Natural killer cell treated with Interleukin-12 subunit alpha and Interleukin-12 subunit beta and Interleukin-15 and Interleukin-18, amount 100 ng/mL, for 72 hours (primary cell): Measurements from ENCODE around the gene COL11A1. TPM values are rescaled to one million over a fixed set of nuclear protein-coding genes. Genes with fewer than 3 reads are reported as not detected.
"Not testable (repeated sequence)": the region's sequence is repeated elsewhere in the genome, so short reads cannot be mapped to it uniquely, and the experiment has no call there.

Experiments used
- ATAC-seq, 2 donors: fragments of 150-1000 bp; cut with Tn5 transposase in 1 of 2; sonication (Bioruptor Pico), chemical (Tn5 transposase) in 1 of 2; 2 replicates each; pipeline ENCODE4 v1.10.0; 2021
- DNase-seq: peaks from one replicate; pipeline ENCODE4 v3.0.0; 2022; ENCODE audit warnings: low spot score
- H3K27ac Mint-ChIP-seq, 2 donors: 1 replicate in 1 of 2; 2 replicates in 1 of 2; pipeline ENCODE4 v1.8.0; 2022; ENCODE audit warnings: mixed read lengths in 2 of 2, mild to moderate bottlenecking in 1 of 2, moderate library complexity in 1 of 2
- H3K27me3 Mint-ChIP-seq, 2 donors: 1 replicate in 1 of 2; 2 replicates in 1 of 2; pipeline ENCODE4 v1.8.0; 2022; ENCODE audit warnings: mixed read lengths in 2 of 2
- H3K36me3 Mint-ChIP-seq: one replicate; pipeline ENCODE4 v1.8.0; 2022; ENCODE audit warnings: mixed read lengths
- H3K4me1 Mint-ChIP-seq, 2 donors: 1 replicate in 1 of 2; 2 replicates in 1 of 2; pipeline ENCODE4 v1.8.0; 2022; ENCODE audit warnings: low read depth in 2 of 2, mixed read lengths in 2 of 2, mild to moderate bottlenecking in 1 of 2
- H3K4me3 Mint-ChIP-seq: one replicate; pipeline ENCODE4 v1.8.0; 2022; ENCODE audit warnings: mixed read lengths
- H3K9me3 Mint-ChIP-seq: 2 replicates; pipeline ENCODE4 v1.8.0; 2022; ENCODE audit warnings: mixed read lengths
- total RNA-seq, 2 donors: library from RNA; stranded (reverse); gene quantifications; one replicate each; pipeline ENCODE4 v1.2.3, GENCODE V29; 2022

COL11A1 gene
- total RNA-seq, 2 donors from 2014 or later: not detected

- not testable (repeated sequence) for H3K9me3 Mint-ChIP-seq, H3K27me3 Mint-ChIP-seq, ATAC-seq, H3K36me3 Mint-ChIP-seq, H3K4me1 Mint-ChIP-seq, H3K27ac Mint-ChIP-seq, H3K4me3 Mint-ChIP-seq, DNase-seq
Measured at GRCh38 chr1:103028110-103028509, 80.2 kb downstream of the COL11A1 start.

- no peak for DNase-seq
- no peak for ATAC-seq
Measured at GRCh38 chr1:103025858-103026409, 82.4 kb downstream of the COL11A1 start.

GRCh38 chr1:103024051-103024450 is 84.3 kb downstream of the COL11A1 start:
- DNase-seq: no peak
- no peak for ATAC-seq

More at GRCh38 chr1:103025858-103026409, 82.4 kb downstream of the COL11A1 start:
- H3K36me3 Mint-ChIP-seq: no peaks in the 10 kb centered on the region
- no peak overlapping the region for H3K27ac Mint-ChIP-seq
- no peaks in the 10 kb centered on the region for H3K9me3 Mint-ChIP-seq
- H3K27me3 Mint-ChIP-seq: no peaks in the 10 kb centered on the region
- no peak overlapping the region for H3K4me3 Mint-ChIP-seq
- H3K4me1 Mint-ChIP-seq: no peaks in the 10 kb centered on the region

GRCh38 chr1:103002005-103002404 is 106.3 kb downstream of the COL11A1 start:
- H3K36me3 Mint-ChIP-seq: peaks cover 3% of the 10 kb centered on the region
- no peak for ATAC-seq
- no peak for DNase-seq
- no peaks in the 10 kb centered on the region for H3K4me1 Mint-ChIP-seq
- no peaks in the 10 kb centered on the region for H3K27me3 Mint-ChIP-seq
- no peak overlapping the region for H3K27ac Mint-ChIP-seq
- no peak overlapping the region for H3K4me3 Mint-ChIP-seq
- peaks cover 3% of the 10 kb centered on the region for H3K9me3 Mint-ChIP-seq

More at GRCh38 chr1:103024051-103024450, 84.3 kb downstream of the COL11A1 start:
- H3K4me1 Mint-ChIP-seq: no peaks in the 10 kb centered on the region
- no peaks in the 10 kb centered on the region for H3K9me3 Mint-ChIP-seq
- no peak overlapping the region for H3K4me3 Mint-ChIP-seq
- H3K27ac Mint-ChIP-seq: no peak overlapping the region
- H3K27me3 Mint-ChIP-seq: no peaks in the 10 kb centered on the region
- H3K36me3 Mint-ChIP-seq: no peaks in the 10 kb centered on the region

GRCh38 chr1:102978874-102979273 is 129.4 kb downstream of the COL11A1 start:
- no peak for DNase-seq
- H3K36me3 Mint-ChIP-seq: no peaks in the 10 kb centered on the region
- H3K4me1 Mint-ChIP-seq: no peaks in the 10 kb centered on the region
- H3K9me3 Mint-ChIP-seq: no peaks in the 10 kb centered on the region
- H3K4me3 Mint-ChIP-seq: no peak overlapping the region
- H3K27me3 Mint-ChIP-seq: no peaks in the 10 kb centered on the region
- H3K27ac Mint-ChIP-seq: no peak overlapping the region
- no peak for ATAC-seq

- no peak for ATAC-seq
- no peaks in the 10 kb centered on the region for H3K36me3 Mint-ChIP-seq
- no peaks in the 10 kb centered on the region for H3K9me3 Mint-ChIP-seq
- no peak for DNase-seq
- H3K4me3 Mint-ChIP-seq: no peak overlapping the region
- no peaks in the 10 kb centered on the region for H3K4me1 Mint-ChIP-seq
- no peaks in the 10 kb centered on the region for H3K27me3 Mint-ChIP-seq
- no peak overlapping the region for H3K27ac Mint-ChIP-seq
Measured at GRCh38 chr1:102977292-102977691, 131.0 kb downstream of the COL11A1 start.

GRCh38 chr1:102970496-102971078 is 137.7 kb downstream of the COL11A1 start:
- Mint-ChIP-seq H3K36me3 (no peaks in the 10 kb centered on the region), H3K4me1 (no peaks in the 10 kb centered on the region), H3K27me3 (no peaks in the 10 kb centered on the region), H3K27ac (no peak overlapping the region), H3K9me3 (peaks cover 2% of the 10 kb centered on the region), H3K4me3 (no peak overlapping the region)
- ATAC-seq (no peak), DNase-seq (no peak)

- no peak overlapping the region for H3K4me3 Mint-ChIP-seq
- DNase-seq (no peak), ATAC-seq (no peak)
- H3K27ac Mint-ChIP-seq: no peak overlapping the region
- no peaks in the 10 kb centered on the region for H3K36me3 Mint-ChIP-seq
- H3K4me1 Mint-ChIP-seq: no peaks in the 10 kb centered on the region
- H3K9me3 Mint-ChIP-seq: peaks cover 2% of the 10 kb centered on the region
- H3K27me3 Mint-ChIP-seq: no peaks in the 10 kb centered on the region
Measured at GRCh38 chr1:102967786-102968185, 140.5 kb downstream of the COL11A1 start.

- no peak for ATAC-seq
- no peaks in the 10 kb centered on the region for H3K36me3 Mint-ChIP-seq
- DNase-seq: no peak
- peaks cover 7% of the 10 kb centered on the region for H3K9me3 Mint-ChIP-seq
- H3K4me1 Mint-ChIP-seq: no peaks in the 10 kb centered on the region
- no peak overlapping the region for H3K4me3 Mint-ChIP-seq
- no peak overlapping the region for H3K27ac Mint-ChIP-seq
- no peaks in the 10 kb centered on the region for H3K27me3 Mint-ChIP-seq
Measured at GRCh38 chr1:102961549-102961948, 146.8 kb downstream of the COL11A1 start.

GRCh38 chr1:102954576-102954975 is 153.7 kb downstream of the COL11A1 start:
- Mint-ChIP-seq H3K27me3 (no peaks in the 10 kb centered on the region), H3K9me3 (peaks cover 16% of the 10 kb centered on the region), H3K27ac (no peak overlapping the region), H3K4me3 (no peak overlapping the region), H3K4me1 (no peaks in the 10 kb centered on the region), H3K36me3 (no peaks in the 10 kb centered on the region)
- ATAC-seq (no peak), DNase-seq (no peak)

GRCh38 chr1:102952400-102952799 is 155.9 kb downstream of the COL11A1 start:
- no peak for ATAC-seq
- Mint-ChIP-seq H3K4me1 (no peaks in the 10 kb centered on the region), H3K4me3 (no peak overlapping the region), H3K27me3 (no peaks in the 10 kb centered on the region), H3K27ac (no peak overlapping the region), H3K9me3 (peaks cover 14% of the 10 kb centered on the region), H3K36me3 (no peaks in the 10 kb centered on the region)
- no peak for DNase-seq

- Mint-ChIP-seq H3K4me1 (no peaks in the 10 kb centered on the region), H3K9me3 (peaks cover 10% of the 10 kb centered on the region), H3K36me3 (no peaks in the 10 kb centered on the region), H3K27ac (no peak overlapping the region), H3K4me3 (no peak overlapping the region), H3K27me3 (no peaks in the 10 kb centered on the region)
- DNase-seq: no peak
- no peak for ATAC-seq
Measured at GRCh38 chr1:102942324-102942723, 166.0 kb downstream of the COL11A1 start.

- Mint-ChIP-seq H3K36me3 (no peaks in the 10 kb centered on the region), H3K27ac (no peak overlapping the region), H3K27me3 (no peaks in the 10 kb centered on the region), H3K4me1 (no peaks in the 10 kb centered on the region), H3K9me3 (peaks cover 10% of the 10 kb centered on the region), H3K4me3 (no peak overlapping the region)
- no peak for DNase-seq
- no peak for ATAC-seq
Measured at GRCh38 chr1:102941366-102941947, 166.9 kb downstream of the COL11A1 start.

- H3K27ac Mint-ChIP-seq: no peak overlapping the region
- no peak for ATAC-seq
- H3K4me1 Mint-ChIP-seq: no peaks in the 10 kb centered on the region
- peaks cover 6% of the 10 kb centered on the region for H3K9me3 Mint-ChIP-seq
- no peaks in the 10 kb centered on the region for H3K36me3 Mint-ChIP-seq
- no peak overlapping the region for H3K4me3 Mint-ChIP-seq
- no peak for DNase-seq
- no peaks in the 10 kb centered on the region for H3K27me3 Mint-ChIP-seq
Measured at GRCh38 chr1:102937401-102937800, 170.9 kb downstream of the COL11A1 start.
